Thyroid gland (tissue), 4 donors: ENCODE data around the gene NPSR1.

Experiments used
- POLR2A ChIP-seq, 2 donors: fragments of 450-650 bp; IDR thresholded peaks; one replicate each; pipeline ENCODE4 v1.6.1; 2017; ENCODE audit warnings: antibody characterized with exemption in 2 of 2, mild to moderate bottlenecking in 2 of 2, moderate library complexity in 1 of 2
- TF ChIP-seq, protein P1 (sequence below), 6 experiments: fragments of 200-600 bp in 3 of 6; fragments of 450-650 bp in 3 of 6; sonication (generic) in 3 of 6; IDR thresholded peaks; one replicate each; pipeline ENCODE4 v1.5.1; 2016 to 2019; ENCODE audit warnings: antibody characterized with exemption in 6 of 6, mild to moderate bottlenecking in 2 of 6, inconsistent platforms in 1 of 6, moderate library complexity in 1 of 6

DNA sequence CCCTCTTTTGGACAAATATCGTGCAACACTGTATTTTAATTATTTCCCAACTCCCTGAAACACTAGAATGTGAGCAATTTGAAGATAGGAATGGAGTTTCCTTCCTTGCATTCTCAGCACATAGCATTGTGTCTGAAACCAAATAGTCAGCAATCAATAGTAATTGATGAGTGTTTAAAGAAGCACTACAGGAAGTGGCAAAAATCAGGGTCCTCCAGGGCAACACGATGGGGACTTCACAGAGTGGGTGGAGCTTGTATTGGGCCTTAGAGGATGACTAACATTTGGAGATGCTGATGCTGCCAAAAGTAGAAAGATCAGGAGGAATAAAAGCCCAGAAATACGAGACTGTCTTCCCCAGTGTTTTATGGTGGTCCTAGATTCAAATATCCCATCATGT is 94.9 kb downstream of the NPSR1 start:
- TF ChIP-seq, protein P1, sequence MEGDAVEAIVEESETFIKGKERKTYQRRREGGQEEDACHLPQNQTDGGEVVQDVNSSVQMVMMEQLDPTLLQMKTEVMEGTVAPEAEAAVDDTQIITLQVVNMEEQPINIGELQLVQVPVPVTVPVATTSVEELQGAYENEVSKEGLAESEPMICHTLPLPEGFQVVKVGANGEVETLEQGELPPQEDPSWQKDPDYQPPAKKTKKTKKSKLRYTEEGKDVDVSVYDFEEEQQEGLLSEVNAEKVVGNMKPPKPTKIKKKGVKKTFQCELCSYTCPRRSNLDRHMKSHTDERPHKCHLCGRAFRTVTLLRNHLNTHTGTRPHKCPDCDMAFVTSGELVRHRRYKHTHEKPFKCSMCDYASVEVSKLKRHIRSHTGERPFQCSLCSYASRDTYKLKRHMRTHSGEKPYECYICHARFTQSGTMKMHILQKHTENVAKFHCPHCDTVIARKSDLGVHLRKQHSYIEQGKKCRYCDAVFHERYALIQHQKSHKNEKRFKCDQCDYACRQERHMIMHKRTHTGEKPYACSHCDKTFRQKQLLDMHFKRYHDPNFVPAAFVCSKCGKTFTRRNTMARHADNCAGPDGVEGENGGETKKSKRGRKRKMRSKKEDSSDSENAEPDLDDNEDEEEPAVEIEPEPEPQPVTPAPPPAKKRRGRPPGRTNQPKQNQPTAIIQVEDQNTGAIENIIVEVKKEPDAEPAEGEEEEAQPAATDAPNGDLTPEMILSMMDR (IDR thresholded peaks at IDR 0.05), result no peak
- TF ChIP-seq POLR2A (IDR thresholded peaks at IDR 0.05), result no peak
